H1 (cell line): Measurements from ENCODE around the gene NEDD4L. TPM values are rescaled to one million over a fixed set of nuclear protein-coding genes. Genes with fewer than 3 reads are reported as not detected.

Experiments used
- CTCF ChIA-PET: fragments of 300-600 bp; sonication (Branson Sonifier 250); formaldehyde crosslinking; loops from one replicate; lab custom pipeline; 2021; ENCODE audit not compliant: partially characterized antibody; lab: Charles Lee
- POLR2A ChIA-PET: fragments of 300-600 bp; sonication (Branson Sonifier 250); formaldehyde crosslinking; loops from one replicate; lab custom pipeline; 2021; ENCODE audit warnings: inconsistent platforms; ENCODE audit not compliant: partially characterized antibody; lab: Charles Lee
- DNase-seq, 2 experiments: peaks; one replicate each; pipeline versions ENCODE4 v3.0.0 to v3.0.0-alpha.2; 2010 to 2022; ENCODE audit warnings: low spot score in 2 of 2, low read depth in 1 of 2, mixed read lengths in 1 of 2
- FAIRE-seq: peaks from 2 replicates; lab custom pipeline; 2011; peaks lifted over from hg19 to GRCh38; lab: Jason Lieb, UNC
- H2AFZ ChIP-seq: 2 replicates; pipeline ENCODE4 v1.8.1; 2012; ENCODE audit warnings: low read length, inconsistent platforms
- H2AK5ac ChIP-seq: 2 replicates; pipeline ENCODE4 v1.6.1; 2013; ENCODE audit warnings: low read depth, low read length
- H2BK120ac ChIP-seq: replicated peaks from 2 replicates; pipeline ENCODE3; 2013; ENCODE audit warnings: low read depth, low read length, inconsistent platforms
- H2BK12ac ChIP-seq: 2 replicates; pipeline ENCODE4 v1.6.1; 2013; ENCODE audit warnings: low read depth, low read length
- H2BK15ac ChIP-seq: 2 replicates; pipeline ENCODE4 v1.6.1; 2013; ENCODE audit warnings: low read length
- H2BK20ac ChIP-seq: 2 replicates; pipeline ENCODE4 v1.6.1; 2013; ENCODE audit warnings: low read length
- H2BK5ac ChIP-seq: 2 replicates; pipeline ENCODE4 v1.6.1; 2013; ENCODE audit warnings: low read depth, low read length
- H3K14ac ChIP-seq: 2 replicates; pipeline ENCODE4 v1.6.1; 2013; ENCODE audit warnings: inconsistent platforms; ENCODE audit not compliant: insufficient read length
- H3K18ac ChIP-seq: 2 replicates; pipeline ENCODE4 v1.6.1; 2013; ENCODE audit warnings: low read length; ENCODE audit errors: extremely low read depth
- H3K23ac ChIP-seq: 2 replicates; pipeline ENCODE4 v1.6.1; 2013; ENCODE audit warnings: inconsistent platforms; ENCODE audit not compliant: insufficient read length
- H3K23me2 ChIP-seq: 2 replicates; pipeline ENCODE4 v1.6.1; 2013; ENCODE audit warnings: low read depth, low read length
- H3K27ac ChIP-seq: 2 replicates; pipeline ENCODE4 v1.6.1; 2011; ENCODE audit warnings: low read depth, low read length, inconsistent platforms
- H3K27me3 ChIP-seq, 4 experiments: replicated peaks in 1 of 4; 1 replicate in 1 of 4; 2 replicates in 3 of 4; pipeline versions ENCODE4 v1.6.1 to v1.8.1; 2011 to 2013; ENCODE audit warnings: low read length in 3 of 4, mild to moderate bottlenecking in 3 of 4, inconsistent platforms in 2 of 4, mixed read lengths in 2 of 4, moderate library complexity in 1 of 4; ENCODE audit not compliant: control insufficient read depth in 3 of 4, insufficient read depth in 3 of 4; ENCODE audit errors: extremely low read depth in 1 of 4
- H3K36me3 ChIP-seq, 4 experiments: 2 replicates each; pipeline versions ENCODE4 v1.6.1 to v1.8.1; 2011 to 2013; ENCODE audit warnings: mild to moderate bottlenecking in 4 of 4, low read length in 3 of 4, moderate library complexity in 2 of 4, control low read depth in 1 of 4, inconsistent platforms in 1 of 4; ENCODE audit not compliant: insufficient read depth in 4 of 4, control insufficient read depth in 2 of 4
- H3K4ac ChIP-seq: replicated peaks from 2 replicates; pipeline ENCODE3; 2013; ENCODE audit warnings: low read length, low read depth, mixed read lengths, inconsistent platforms; ENCODE audit not compliant: insufficient read length
- H3K4me1 ChIP-seq, 4 experiments: replicated peaks in 1 of 4; 1 replicate in 1 of 4; 2 replicates in 3 of 4; pipeline versions ENCODE4 v1.6.1 to v1.8.1; 2011 to 2013; ENCODE audit warnings: low read length in 3 of 4, inconsistent platforms in 2 of 4, mixed read lengths in 1 of 4; ENCODE audit not compliant: insufficient read depth in 4 of 4, control insufficient read depth in 3 of 4
- H3K4me2 ChIP-seq, 2 experiments: 2 replicates each; pipeline versions ENCODE4 v1.6.1 to v1.8.1; 2011 to 2013; ENCODE audit warnings: low read depth in 2 of 2, low read length in 2 of 2, control low read depth in 1 of 2, inconsistent platforms in 1 of 2, mild to moderate bottlenecking in 1 of 2; ENCODE audit not compliant: insufficient read depth in 1 of 2
- H3K4me3 ChIP-seq, 4 experiments: fragments of 200-600, 300-600 bp in 1 of 4; sonication (generic), shearing (Covaris generic), sonication (Bioruptor Twin) in 1 of 4; 2 replicates each; pipeline versions ENCODE4 v1.5.1 to v1.8.1; 2011 to 2016; ENCODE audit warnings: low read length in 4 of 4, low read depth in 3 of 4, control low read depth in 2 of 4, inconsistent platforms in 2 of 4, mild to moderate bottlenecking in 2 of 4, mixed read lengths in 1 of 4, moderate library complexity in 1 of 4; ENCODE audit not compliant: insufficient read depth in 2 of 4; ENCODE audit errors: extremely low read depth in 1 of 4
- H3K56ac ChIP-seq: replicated peaks from 2 replicates; pipeline ENCODE3; 2013; ENCODE audit warnings: low read depth, mild to moderate bottlenecking, mixed read lengths, low read length, inconsistent platforms; ENCODE audit not compliant: insufficient read length
- H3K79me1 ChIP-seq: 2 replicates; pipeline ENCODE4 v1.6.1; 2013; ENCODE audit warnings: low read depth, low read length, control low read depth
- H3K79me2 ChIP-seq, 2 experiments: 2 replicates each; pipeline versions ENCODE4 v1.6.1 to v1.8.1; 2012 to 2013; ENCODE audit warnings: low read length in 2 of 2, mild to moderate bottlenecking in 2 of 2, inconsistent platforms in 1 of 2; ENCODE audit not compliant: insufficient read depth in 2 of 2, control insufficient read depth in 1 of 2
- H3K9ac ChIP-seq, 4 experiments: replicated peaks in 1 of 4; 1 replicate in 1 of 4; 2 replicates in 3 of 4; pipeline versions ENCODE4 v1.6.1 to v1.8.1; 2011 to 2013; ENCODE audit warnings: low read depth in 3 of 4, low read length in 3 of 4, control low read depth in 2 of 4, mild to moderate bottlenecking in 2 of 4, moderate library complexity in 2 of 4, inconsistent platforms in 1 of 4; ENCODE audit errors: extremely low read depth in 1 of 4
- H3K9me3 ChIP-seq, 2 experiments: 2 replicates each; pipeline versions ENCODE4 v1.6.1 to v1.8.1; 2012 to 2013; ENCODE audit warnings: mild to moderate bottlenecking in 2 of 2, moderate library complexity in 2 of 2, control low read depth in 1 of 2, inconsistent platforms in 1 of 2, low read depth in 1 of 2, low read length in 1 of 2, mixed read lengths in 1 of 2; ENCODE audit not compliant: insufficient read depth in 2 of 2
- H4K20me1 ChIP-seq, 2 experiments: replicated peaks in 1 of 2; 2 replicates each; pipeline versions ENCODE3 to v1.8.1; 2011 to 2013; ENCODE audit warnings: inconsistent platforms in 2 of 2, low read length in 2 of 2, mild to moderate bottlenecking in 1 of 2; ENCODE audit not compliant: insufficient read depth in 2 of 2, control insufficient read depth in 1 of 2
- H4K5ac ChIP-seq: 2 replicates; pipeline ENCODE4 v1.6.1; 2013; ENCODE audit warnings: low read length, low read depth, mixed read lengths, inconsistent platforms; ENCODE audit not compliant: insufficient read length
- H4K8ac ChIP-seq: 2 replicates; pipeline ENCODE4 v1.8.0; 2013; ENCODE audit warnings: mild to moderate bottlenecking, moderate library complexity, low read length, inconsistent platforms; ENCODE audit not compliant: insufficient read depth; ENCODE audit errors: extremely low read depth
- H4K91ac ChIP-seq: replicated peaks from 2 replicates; pipeline ENCODE3; 2013; ENCODE audit warnings: low read length, mixed read lengths, inconsistent platforms; ENCODE audit not compliant: insufficient read length
- CTCF ChIP-seq, 3 experiments: IDR thresholded peaks; 1 replicate in 2 of 3; 2 replicates in 1 of 3; pipeline versions ENCODE4 v1.5.1 to v1.6.1; 2011; ENCODE audit warnings: low read length in 3 of 3, mild to moderate bottlenecking in 3 of 3, inconsistent platforms in 2 of 3, low read depth in 1 of 3, moderate library complexity in 1 of 3; ENCODE audit not compliant: insufficient read depth in 1 of 3; ENCODE audit errors: control extremely low read depth in 1 of 3
- KDM5A ChIP-seq: fragments of 200-600 bp; IDR thresholded peaks from 2 replicates; pipeline ENCODE4 v1.7.1; 2012; ENCODE audit warnings: mild to moderate bottlenecking, low read length, inconsistent platforms, mixed read lengths
- WGBS, 2 experiments: shearing (Covaris generic) in 1 of 2; methylation state at CpG; one replicate each; pipeline versions ENCODE4 v1.1.6 to v1.1.7; 2013 to 2015; ENCODE audit warnings: low lambda C conversion rate in 2 of 2, mixed read lengths in 2 of 2, inconsistent platforms in 1 of 2, low coverage in 1 of 2, missing lambda C conversion rate in 1 of 2; ENCODE audit not compliant: insufficient replicate concordance in 2 of 2, insufficient coverage in 1 of 2, insufficient read length in 1 of 2; ENCODE audit errors: extremely low coverage in 1 of 2, missing lambda C conversion rate in 1 of 2; 5-methylcytosine and 5-hydroxymethylcytosine counted together
- polyA plus RNA-seq, 7 experiments: library from polyadenylated mRNA; depleted of rRNA in 3 of 7; stranded (reverse) in 5 of 7; unstranded in 2 of 7; fragments of >200 nt in 5 of 7; fragments of 200-250 nt in 2 of 7; gene quantifications; 1 replicate in 5 of 7; 2 replicates in 1 of 7; 4 replicates in 1 of 7; pipeline versions ENCODE4 v1.2.1 to v1.2.3, GENCODE V29; 2011 to 2013; ENCODE audit warnings: missing spikeins in 2 of 7, mixed read lengths in 2 of 7
- total RNA-seq: library from RNA; stranded (reverse); fragmentation: NEBNext Ultra II Directional; extraction: Animal tissue kit (Norgen Biotek cat#: 25700); gene quantifications from 2 replicates; pipeline ENCODE4 v1.2.1, GENCODE V29; 2021

Gene NEDD4L
- total and polyA plus RNA-seq, 2 of the 8 experiments (the other 6 are each of a cell fraction or from before 2014, with no cell fraction given): 37.3 to 69.8 TPM

GRCh38 chr18:58175122-58175785 lies 131.2 kb downstream of the NEDD4L start:
- Histone ChIP-seq H3K27me3 (no peaks in the 10 kb centered on the region), H2BK20ac (no peak overlapping the region), H3K27ac (no peak overlapping the region), H3K23me2 (no peaks in the 10 kb centered on the region), H2BK12ac (no peak overlapping the region), H3K9me3 (no peaks in the 10 kb centered on the region), H2BK15ac (no peak overlapping the region), H3K14ac (no peak overlapping the region), H4K91ac (no peak overlapping the region), H2BK120ac (no peak overlapping the region), H4K8ac (0 out of 2 replicates have a peak overlapping the region, but pooled peaks have one; percentile 8), H3K4me1 (peaks cover 0 to 24% (median 13%) of the 10 kb centered on the region in 4 experiments; a peak in 5 of 7 replicates), H2AK5ac (no peak overlapping the region; the same call in 1 of the 2 replicates), H3K18ac (no peak overlapping the region), H3K36me3 (no peaks in the 10 kb centered on the region), H3K4ac (no peak overlapping the region), H3K79me1 (peaks cover 10% of the 10 kb centered on the region; the same call in 1 of the 2 replicates), H2AFZ (no peak overlapping the region), H3K4me2 (no peak overlapping the region), H2BK5ac (no peak overlapping the region), H3K56ac (no peak overlapping the region), H3K9ac (no peak overlapping the region), H4K5ac (no peak overlapping the region), H4K20me1 (peaks cover 0 to 6% of the 10 kb centered on the region in 2 experiments), H3K79me2 (peaks cover 0 to 10% of the 10 kb centered on the region in 2 experiments; a peak in 2 of 4 replicates), H3K4me3 (no peak overlapping the region), H3K23ac (no peak overlapping the region)
- POLR2A ChIA-PET: no interaction called here
- no peak for FAIRE-seq
- peak in 1 of 2 experiments; percentile 37 for DNase-seq
- WGBS, 2 experiments: 79% methylated on average over 10 of the region's 10 CpGs; no CpG with 5 or more reads in 1 of the 2 experiments
- CTCF ChIA-PET: interaction anchor here (1.3 to 9.4 kb wide), 5 partner anchors 12 to 39 kb away, joined by 3 to 103 read pairs (median 4); no protein-coding TSS in a partner anchor
- peak in 1 of 3 experiments; percentile 3; a peak in 1 of 4 replicates for TF ChIP-seq CTCF (IDR thresholded peaks at IDR 0.05; ENCODE audit: control extremely low read depth in 1 of 3, insufficient read depth in 1 of 3, low read depth in 1 of 3, low read length in 3 of 3)
- TF ChIP-seq KDM5A: no peak
